ENCODE data around the gene HAGHL. TPM values are rescaled to one million over a fixed set of nuclear protein-coding genes. Genes with fewer than 3 reads are reported as not detected.

HAGHL gene
- total and polyA plus RNA-seq, 4 donors: 0.25 to 1.1 (median 0.49) TPM

GRCh38 chr16:727291-727977, 528 bp downstream of the HAGHL start:
- Histone ChIP-seq H3K4me1 (ENCODE audit: control insufficient read depth in 4 of 4, insufficient read depth in 4 of 4, low read length in 3 of 4) (peaks cover 8 to 19% (median 14%) of the 10 kb centered on the region in 4 donors), H3K36me3 (ENCODE audit: control insufficient read depth in 4 of 4, insufficient read depth in 3 of 4, low read depth in 1 of 4, low read length in 3 of 4) (peaks cover 0 to 8% (median 0%) of the 10 kb centered on the region in 4 donors), H3K9me3 (ENCODE audit: control insufficient read depth in 4 of 4, low read length in 3 of 4) (no peaks in the 10 kb centered on the region), H3K27ac (ENCODE audit: low read depth in 1 of 2, low read length in 2 of 2) (no peak overlapping the region), H3K27me3 (ENCODE audit: control insufficient read depth in 4 of 4, insufficient read depth in 4 of 4, low read length in 3 of 4) (peaks cover 0 to 2% (median 0%) of the 10 kb centered on the region in 4 donors), H3K4me3 (ENCODE audit: low read depth in 1 of 3, low read length in 3 of 3) (peak overlapping the region in 2 of 3 donors; percentile 23 to 43), H3K9ac (ENCODE audit: low read depth in 1 of 2, low read length in 2 of 2) (no peak overlapping the region)
- TF ChIP-seq ZBTB33 (IDR thresholded peaks at IDR 0.05) (no peak), YY1 (IDR thresholded peaks at IDR 0.05) (no peak), SP1 (IDR thresholded peaks at IDR 0.05) (no peak), FOXA1 (IDR thresholded peaks at IDR 0.05) (no peak), EGR1 (IDR thresholded peaks at IDR 0.05; ENCODE audit: low read depth in 2 of 2) (no peak), RXRA (IDR thresholded peaks at IDR 0.05) (no peak), GABPA (IDR thresholded peaks at IDR 0.05 in 1 of 2, conservative IDR thresholded peaks at IDR 0.05 in 1 of 2) (no peak), REST (IDR thresholded peaks at IDR 0.05) (no peak), ATF3 (IDR thresholded peaks at IDR 0.05) (no peak), MAX (IDR thresholded peaks at IDR 0.05) (no peak), CTCF (IDR thresholded peaks at IDR 0.05; ENCODE audit: low read depth, low read length, missing input control) (no peak), JUND (IDR thresholded peaks at IDR 0.05) (no peak), HNF4A (conservative IDR thresholded peaks at IDR 0.05) (no peak), RAD21 (IDR thresholded peaks at IDR 0.05) (no peak), FOXA2 (IDR thresholded peaks at IDR 0.05) (no peak), TAF1 (conservative IDR thresholded peaks at IDR 0.05) (no peak), HNF4G (IDR thresholded peaks at IDR 0.05) (no peak), NR2F2 (IDR thresholded peaks at IDR 0.05) (no peak)
- 2% methylated on average over 61 of the region's 61 CpGs for WGBS
- DNase-seq (ENCODE audit: low spot score): no peak

Measured in liver (tissue), 9 donors.